GM23338 (cell line): Measurements from ENCODE around the gene ICAM1. TPM values are rescaled to one million over a fixed set of nuclear protein-coding genes. Genes with fewer than 3 reads are reported as not detected.

ENCODE experiments used
- ATAC-seq: fragments of 200-7000 bp; cut with Tn5 transposase; 3 replicates; pipeline ENCODE4 v1.9.1; 2020
- DNase-seq: peaks from one replicate; pipeline ENCODE4 v3.0.0-alpha.2; 2015; ENCODE audit warnings: low spot score
- H2AFZ ChIP-seq: fragments of 200-600 bp; sonication (generic); 2 replicates; pipeline ENCODE4 v1.8.0; 2016; ENCODE audit warnings: antibody characterized with exemption, mild to moderate bottlenecking, moderate library complexity
- H3F3A ChIP-seq: fragments of 200-600 bp; sonication (generic); replicated peaks from 2 replicates; pipeline ENCODE4 v1.8.0; 2017; ENCODE audit warnings: antibody characterized with exemption, mixed run types, low read depth
- H3K27ac ChIP-seq: fragments of 200-600 bp; sonication (generic); 2 replicates; pipeline ENCODE4 v1.6.1; 2016; ENCODE audit warnings: low read depth
- H3K27me3 ChIP-seq: fragments of 200-600 bp; sonication (generic); 2 replicates; pipeline ENCODE4 v1.8.0; 2016; ENCODE audit warnings: mild to moderate bottlenecking, mixed run types, moderate library complexity; ENCODE audit not compliant: insufficient read depth
- H3K36me3 ChIP-seq: fragments of 200-600 bp; sonication (generic); 2 replicates; pipeline ENCODE4 v1.8.0; 2016; ENCODE audit warnings: mild to moderate bottlenecking; ENCODE audit not compliant: insufficient read depth
- H3K4me1 ChIP-seq: fragments of 200-600 bp; sonication (generic); 2 replicates; pipeline ENCODE4 v1.8.0; 2016; ENCODE audit warnings: mild to moderate bottlenecking, moderate library complexity; ENCODE audit not compliant: insufficient read depth
- H3K4me2 ChIP-seq: fragments of 200-600 bp; sonication (generic); 2 replicates; pipeline ENCODE4 v1.7.1; 2017; ENCODE audit warnings: mixed run types
- H3K4me3 ChIP-seq: fragments of 200-600 bp; sonication (generic); 2 replicates; pipeline ENCODE4 v1.6.1; 2016; ENCODE audit warnings: mixed run types
- H3K79me2 ChIP-seq: fragments of 200-600 bp; sonication (generic); replicated peaks from 2 replicates; pipeline ENCODE4 v1.8.0; 2017; ENCODE audit warnings: mild to moderate bottlenecking; ENCODE audit not compliant: insufficient read depth
- H3K9me2 ChIP-seq: fragments of 200-600 bp; sonication (generic); 2 replicates; pipeline ENCODE4 v1.8.0; 2017; ENCODE audit not compliant: insufficient read depth
- H4K20me1 ChIP-seq: fragments of 200-600 bp; sonication (generic); replicated peaks from 2 replicates; pipeline ENCODE4 v1.8.0; 2017; ENCODE audit warnings: mild to moderate bottlenecking; ENCODE audit not compliant: insufficient read depth
- H3K27ac Mint-ChIP-seq: 2 replicates; pipeline ENCODE4 v1.8.0; 2020; ENCODE audit warnings: inconsistent platforms, mild to moderate bottlenecking, moderate library complexity, mixed read lengths
- H3K27me3 Mint-ChIP-seq: 3 replicates; pipeline ENCODE4 v1.8.0; 2022; ENCODE audit warnings: low read depth, mild to moderate bottlenecking, moderate library complexity, mixed read lengths, inconsistent platforms; ENCODE audit not compliant: insufficient read depth, poor library complexity
- H3K36me3 Mint-ChIP-seq: 3 replicates; pipeline ENCODE4 v1.8.0; 2021; ENCODE audit warnings: low read depth, mild to moderate bottlenecking, inconsistent platforms, moderate library complexity, mixed read lengths
- H3K4me1 Mint-ChIP-seq: 3 replicates; pipeline ENCODE4 v1.8.0; 2020; ENCODE audit warnings: mild to moderate bottlenecking, inconsistent platforms, mixed read lengths
- H3K4me3 Mint-ChIP-seq: 3 replicates; pipeline ENCODE4 v1.8.0; 2021; ENCODE audit warnings: moderate library complexity, mild to moderate bottlenecking, inconsistent platforms, mixed read lengths
- H3K9me3 Mint-ChIP-seq: 3 replicates; pipeline ENCODE4 v1.8.0; 2020; ENCODE audit warnings: moderate library complexity, mild to moderate bottlenecking, inconsistent platforms, mixed read lengths
- CREB1 ChIP-seq: fragments of 250-450 bp; sonication (Bioruptor Pico); IDR thresholded peaks from 2 replicates; pipeline ENCODE4 v1.5.0; 2020; ENCODE audit warnings: low read depth, mild to moderate bottlenecking, moderate library complexity
- EZH2 ChIP-seq: fragments of 200-600 bp; sonication (generic); IDR thresholded peaks from one replicate; pipeline ENCODE4 v1.8.0; 2017; ENCODE audit warnings: antibody characterized with exemption, mild to moderate bottlenecking, low read depth; ENCODE audit not compliant: unreplicated experiment
- EZH2phosphoT487 ChIP-seq: fragments of 200-600 bp; sonication (generic); IDR thresholded peaks from one replicate; pipeline ENCODE4 v1.8.1; 2018; ENCODE audit warnings: antibody characterized with exemption; ENCODE audit not compliant: unreplicated experiment
- NANOG ChIP-seq: IDR thresholded peaks from 2 replicates; pipeline ENCODE4 v1.6.1; 2016; ENCODE audit warnings: antibody characterized with exemption, borderline replicate concordance
- REST ChIP-seq: IDR thresholded peaks from one replicate; pipeline ENCODE4 v1.6.1; 2018; ENCODE audit warnings: antibody characterized with exemption; ENCODE audit not compliant: unreplicated experiment
- STAT1 ChIP-seq: IDR thresholded peaks from one replicate; pipeline ENCODE4 v1.6.1; 2016; ENCODE audit warnings: antibody characterized with exemption; ENCODE audit not compliant: unreplicated experiment
- ZNF114 ChIP-seq: fragments of 250-450 bp; sonication (Bioruptor Pico); IDR thresholded peaks from 2 replicates; pipeline ENCODE4 v1.5.0; 2020; ENCODE audit warnings: mild to moderate bottlenecking, moderate library complexity
- ZNF331 ChIP-seq: fragments of 250-450 bp; sonication (Bioruptor Pico); IDR thresholded peaks from 2 replicates; pipeline ENCODE4 v1.5.0; 2020; ENCODE audit warnings: low read depth, mild to moderate bottlenecking, moderate library complexity
- ZNF462 ChIP-seq: fragments of 250-450 bp; sonication (Bioruptor Pico); IDR thresholded peaks from 2 replicates; pipeline ENCODE4 v1.5.0; 2020; ENCODE audit warnings: mild to moderate bottlenecking, moderate library complexity
- polyA plus RNA-seq: library from polyadenylated mRNA; unstranded; fragments of >200 nt; fragmentation: Nextera tagmentation; extraction: Ambion mirVana; gene quantifications from 2 replicates; pipeline ENCODE4 v1.2.1, GENCODE V29; 2016
- total RNA-seq: library from RNA; depleted of rRNA; stranded (reverse); fragments of >200 nt; shearing (Covaris generic); gene quantifications from 2 replicates; pipeline ENCODE4 v1.2.3, GENCODE V29; 2014

Gene ICAM1
- total and polyA plus RNA-seq, 2 experiments from 2014 or later = 1.6 to 3.5 TPM

GRCh38 chr19:10292789-10293636 is 22.1 kb downstream of the ICAM1 start:
- no peaks in the 10 kb centered on the region; the same call in 1 of the 2 replicates for H4K20me1 ChIP-seq
- H3K36me3 Mint-ChIP-seq = no peaks in the 10 kb centered on the region
- peak; percentile 0 for ATAC-seq
- H3F3A ChIP-seq = peaks cover 27% of the 10 kb centered on the region; the same call in 1 of the 2 replicates
- H3K4me3 ChIP-seq = peak overlapping the region; percentile 65
- peak overlapping the region; percentile 83 for H3K4me2 ChIP-seq
- no peaks in the 10 kb centered on the region for H3K9me2 ChIP-seq
- H3K27ac Mint-ChIP-seq = no peak overlapping the region
- H3K79me2 ChIP-seq = no peaks in the 10 kb centered on the region
- peak overlapping the region; percentile 77 for H3K4me3 Mint-ChIP-seq
- H3K27me3 ChIP-seq = peaks cover 100% of the 10 kb centered on the region
- peaks cover 32% of the 10 kb centered on the region for H3K4me1 Mint-ChIP-seq
- peak overlapping the region; percentile 83 for H2AFZ ChIP-seq
- H3K4me1 ChIP-seq = peaks cover 17% of the 10 kb centered on the region
- TF ChIP-seq ZNF331 (no peak), EZH2 (peak; percentile 55), CREB1 (CRISPR knock-in tag) (no peak), EZH2phosphoT487 (no peak)
- peak; percentile 65 for DNase-seq
- H3K36me3 ChIP-seq = no peaks in the 10 kb centered on the region
- H3K9me3 Mint-ChIP-seq = 0 out of 3 replicates have a peak, but pooled peaks cover under 1% of the 10 kb centered on the region
- no peak overlapping the region for H3K27ac ChIP-seq
- H3K27me3 Mint-ChIP-seq = peaks cover 95% of the 10 kb centered on the region

- TF ChIP-seq STAT1 (no peak), EZH2phosphoT487 (no peak), NANOG (no peak), ZNF462 (no peak), CREB1 (CRISPR knock-in tag) (no peak), ZNF331 (no peak), REST (no peak), ZNF114 (CRISPR knock-in tag) (no peak)
- Histone ChIP-seq H3F3A (peaks cover 26% of the 10 kb centered on the region; the same call in 1 of the 2 replicates), H3K27me3 (peaks cover 93% of the 10 kb centered on the region), H3K79me2 (no peaks in the 10 kb centered on the region), H3K4me2 (no peak overlapping the region), H3K27ac (no peak overlapping the region), H3K4me1 (peaks cover 13% of the 10 kb centered on the region), H2AFZ (no peak overlapping the region), H3K36me3 (no peaks in the 10 kb centered on the region), H4K20me1 (no peaks in the 10 kb centered on the region), H3K4me3 (no peak overlapping the region), H3K9me2 (no peaks in the 10 kb centered on the region)
- DNase-seq = peak; percentile 41
- peaks cover 28% of the 10 kb centered on the region for H3K4me1 Mint-ChIP-seq
- H3K9me3 Mint-ChIP-seq = no peaks in the 10 kb centered on the region
- peaks cover 89% of the 10 kb centered on the region for H3K27me3 Mint-ChIP-seq
- ATAC-seq = no peak
- no peak overlapping the region for H3K4me3 Mint-ChIP-seq
- no peaks in the 10 kb centered on the region for H3K36me3 Mint-ChIP-seq
- no peak overlapping the region for H3K27ac Mint-ChIP-seq
Measured at GRCh38 chr19:10293637-10294367, 22.9 kb downstream of the ICAM1 start.
